AG04449 (cell line): ENCODE data around the gene DUSP21.
"Not testable (repeated sequence)": the region's sequence is repeated elsewhere in the genome, so short reads cannot be mapped to it uniquely, and the experiment has no call there.

ENCODE experiments used
- CTCF ChIA-PET: fragments of 350-600 bp; formaldehyde crosslinking; extraction: SDS; loops from one replicate; lab custom pipeline; 2021; ENCODE audit warnings: antibody characterized with exemption; lab: Yijun Ruan, JAX
- POLR2A ChIA-PET: fragments of 400-600, 350-600 bp; formaldehyde crosslinking; extraction: SDS; loops from one replicate; lab custom pipeline; 2020; ENCODE audit warnings: antibody characterized with exemption, inconsistent platforms; lab: Yijun Ruan, JAX
- DNase-seq: peaks from one replicate; pipeline ENCODE4 v3.0.0-alpha.2; 2010; ENCODE audit warnings: low read depth, low spot score
- H3K4me3 ChIP-seq: 2 replicates; pipeline ENCODE4 v1.5.1; 2011; ENCODE audit warnings: low read depth, mild to moderate bottlenecking, control low read depth, low read length
- CTCF ChIP-seq: IDR thresholded peaks from one replicate; pipeline ENCODE4 v1.5.1; 2011; ENCODE audit warnings: mild to moderate bottlenecking, moderate library complexity, low read length, control low read depth, inconsistent platforms; ENCODE audit not compliant: insufficient read depth; ENCODE audit errors: missing control alignments

DUSP21 gene

GRCh38 chrX:44882635-44883034 is 38.8 kb downstream of the DUSP21 start:
- no peak for DNase-seq
- H3K4me3 ChIP-seq = no peak overlapping the region
- CTCF ChIA-PET = no interaction called here
- no peak for TF ChIP-seq CTCF
- POLR2A ChIA-PET = no interaction called here

DNA sequence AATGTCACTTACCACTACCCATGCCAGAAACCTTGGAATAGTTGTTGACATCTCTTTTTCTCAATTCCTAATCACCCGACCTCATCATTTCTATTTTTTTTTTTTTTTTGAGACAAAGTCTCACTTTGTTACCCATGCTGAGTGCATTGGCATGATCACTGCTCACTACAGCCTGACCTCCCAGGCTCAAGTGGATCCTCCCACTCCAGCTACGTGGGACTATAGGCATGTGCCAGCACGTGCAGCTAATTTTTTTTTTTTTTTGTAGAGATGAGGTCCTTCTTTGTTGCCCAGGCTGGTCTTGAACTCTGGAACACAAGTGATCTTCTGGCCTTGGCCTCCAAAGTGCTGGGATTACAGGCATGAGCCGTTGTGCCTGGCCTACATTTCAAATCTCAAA is 41.1 kb downstream of the DUSP21 start:
- no peak for TF ChIP-seq CTCF
- no peak overlapping the region for H3K4me3 ChIP-seq
- POLR2A ChIA-PET = no interaction called here
- DNase-seq = no peak
- CTCF ChIA-PET = no interaction called here

DNA sequence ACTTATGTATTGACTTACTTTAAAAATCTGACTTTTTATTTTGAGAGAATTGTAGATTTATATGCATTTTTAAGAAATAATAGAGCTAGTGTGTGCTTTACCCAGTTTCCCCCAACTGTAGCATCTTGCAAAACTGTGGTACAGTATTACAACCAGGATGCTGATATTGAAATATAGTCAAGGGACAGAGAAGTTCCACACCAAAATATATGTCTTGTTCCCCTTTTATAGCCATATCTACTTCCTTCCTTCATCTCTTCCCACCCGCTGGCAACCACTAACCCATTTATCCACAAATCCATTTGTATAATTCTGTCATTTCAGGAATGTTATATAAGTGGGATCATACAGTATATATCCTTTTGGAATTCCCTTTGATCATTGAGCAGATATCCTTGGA is 46.0 kb downstream of the DUSP21 start:
- POLR2A ChIA-PET = no interaction called here
- CTCF ChIA-PET = no interaction called here
- no peak for DNase-seq
- no peak for TF ChIP-seq CTCF
- no peak overlapping the region for H3K4me3 ChIP-seq

DNA sequence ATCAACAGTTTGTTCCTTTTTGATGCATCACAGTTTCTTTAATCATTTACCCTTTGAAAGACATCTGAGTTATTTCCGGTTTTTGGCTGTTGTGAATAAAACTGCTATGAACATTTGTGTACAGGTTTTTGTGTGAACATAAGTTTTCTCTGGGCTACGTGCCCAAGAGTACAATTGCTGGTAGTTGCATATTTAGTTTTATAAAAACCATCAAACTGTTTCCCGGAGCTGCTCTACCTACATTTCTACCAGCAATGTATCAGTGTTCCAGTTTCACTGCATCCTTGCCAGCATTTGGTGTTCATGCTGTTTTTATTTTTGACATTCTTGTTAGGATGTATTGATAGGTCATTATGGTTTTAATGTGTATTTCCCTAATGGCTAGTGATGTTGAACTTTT is 46.4 kb downstream of the DUSP21 start:
- POLR2A ChIA-PET = no interaction called here
- TF ChIP-seq CTCF = no peak
- CTCF ChIA-PET = interaction anchor here (1.7 kb wide), 1 partner anchor 11 kb away, joined by 5 read pairs; no protein-coding TSS in a partner anchor
- no peak for DNase-seq
- no peak overlapping the region for H3K4me3 ChIP-seq

DNA sequence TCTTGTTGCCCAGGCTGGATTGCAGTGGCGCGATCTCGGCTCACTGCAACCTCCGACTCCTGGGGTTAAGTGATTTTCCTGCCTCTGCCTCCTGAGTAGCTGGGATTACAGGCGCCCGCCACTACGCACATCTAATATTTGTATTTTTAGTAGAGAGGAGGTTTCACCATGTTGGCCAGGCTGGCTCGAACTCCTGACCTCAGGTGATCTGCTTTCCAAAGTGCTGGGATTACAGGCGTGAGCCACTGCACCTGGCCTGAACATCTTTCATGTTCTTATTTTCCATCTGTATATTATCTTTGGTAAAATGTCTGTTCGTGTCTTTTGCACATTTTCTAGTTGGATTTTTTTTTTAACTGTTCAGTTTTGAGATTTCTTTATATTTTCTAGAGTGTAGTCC is 46.9 kb downstream of the DUSP21 start:
- H3K4me3 ChIP-seq, POLR2A ChIA-PET, DNase-seq: not testable (repeated sequence)
- CTCF ChIA-PET = interaction anchor here (1.7 kb wide), 1 partner anchor 10 kb away, joined by 5 read pairs; no protein-coding TSS in a partner anchor

DNA sequence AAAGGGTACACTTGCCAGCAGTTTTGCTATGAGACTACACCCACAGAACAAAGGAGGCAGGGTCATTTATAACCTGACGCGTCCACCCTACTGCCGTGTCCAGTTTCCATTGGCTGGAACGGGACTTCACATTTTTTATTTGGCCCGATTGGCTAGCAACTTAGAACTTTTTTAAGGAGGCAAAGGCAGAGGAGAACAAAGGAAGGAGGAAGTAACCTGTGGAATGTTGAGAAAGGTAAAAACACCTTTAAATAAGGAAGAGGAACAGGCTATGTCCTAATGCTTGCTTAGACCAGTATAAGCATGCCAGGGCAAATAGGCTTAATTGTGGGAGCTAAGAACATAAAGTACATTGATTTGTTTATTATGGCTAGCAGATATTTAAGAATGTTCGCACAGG is 47.8 kb downstream of the DUSP21 start:
- H3K4me3 ChIP-seq = no peak overlapping the region
- ChIA-PET POLR2A (no interaction called here), CTCF (interaction anchor here (1.7 kb wide), 1 partner anchor 9 kb away, joined by 5 read pairs; no protein-coding TSS in a partner anchor)
- no peak for DNase-seq
- TF ChIP-seq CTCF = no peak
